ENCODE results near the gene SLFN12L.

- no peak for TF ChIP-seq CTCF (IDR thresholded peaks at IDR 0.05; ENCODE audit: low read length)
- TF ChIP-seq EZH2 (IDR thresholded peaks at IDR 0.05; ENCODE audit: borderline replicate concordance, low read length): no peak
Measured at GRCh38 chr17:35560703-35561102, 23.2 kb upstream of the SLFN12L start, which contains the start of gene SLFN14.
